GM21717 (cell line): ENCODE measurements around the gene RNH1.
"Not testable (repeated sequence)": the region's sequence is repeated elsewhere in the genome, so short reads cannot be mapped to it uniquely, and the experiment has no call there.

Source experiments
- ATAC-seq: cut with Tn5 transposase; IDR thresholded peaks from one replicate; pipeline ENCODE4 v1.9.1; 2021; ENCODE audit warnings: mild to moderate bottlenecking, moderate library complexity; ENCODE audit not compliant: unreplicated experiment

Gene RNH1

DNA sequence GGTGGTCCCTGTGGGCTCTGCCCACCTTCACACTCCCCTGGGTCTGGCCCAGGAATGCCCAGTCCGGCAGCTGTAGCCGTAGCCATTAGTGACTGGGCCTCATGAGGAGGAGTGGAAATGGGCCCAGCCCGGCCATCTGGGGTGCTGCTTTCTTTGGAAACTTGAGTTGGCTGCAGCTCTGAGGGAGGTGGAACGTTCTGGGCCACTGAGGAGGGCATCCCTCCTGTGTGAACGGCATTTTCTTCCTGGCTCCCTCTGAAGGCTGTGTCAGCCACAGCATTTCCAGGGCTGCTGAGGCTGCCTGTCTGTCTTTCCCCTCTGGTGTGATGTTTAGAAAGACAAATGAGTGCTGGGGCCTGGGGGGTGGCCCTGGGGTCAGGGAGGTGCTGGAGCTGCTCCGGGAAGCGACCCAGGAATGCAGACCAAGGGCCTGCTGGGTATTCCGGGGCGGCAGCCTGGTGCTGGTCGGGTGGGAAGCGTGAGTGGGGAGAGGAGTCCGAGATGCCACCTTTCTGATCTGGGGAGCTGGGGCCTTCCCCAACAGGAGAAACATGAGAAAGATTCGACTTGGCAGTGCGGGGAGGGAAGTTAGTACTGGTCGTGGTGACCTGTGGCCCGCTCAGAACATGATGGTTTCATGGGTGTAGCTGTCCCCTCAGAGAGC, 29.9 kb downstream of the RNH1 start:
- ATAC-seq: no peak

DNA sequence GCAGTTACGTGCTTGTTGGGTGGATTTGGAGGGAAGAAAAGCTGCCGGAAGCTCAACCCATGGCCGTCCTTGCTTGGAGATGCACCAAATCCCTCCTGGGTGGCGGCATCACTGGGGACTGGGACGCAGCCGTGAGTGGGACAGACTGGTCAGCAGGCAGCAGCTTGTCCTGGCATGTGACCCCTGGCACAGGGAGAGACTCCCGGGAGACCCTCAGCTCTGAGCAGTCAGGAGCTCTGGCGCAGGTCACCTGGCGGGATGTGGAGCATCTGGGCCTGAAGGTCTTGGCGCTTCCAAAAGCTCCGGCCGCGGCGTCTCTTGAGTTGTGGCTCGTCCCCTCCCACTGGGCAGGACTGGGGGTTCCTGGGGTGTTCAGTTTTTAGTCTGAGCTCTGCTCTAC, 30.6 kb downstream of the RNH1 start:
- ATAC-seq: no peak

GRCh38 chr11:475941-476340, 31.1 kb downstream of the RNH1 start:
- ATAC-seq: no peak

DNA sequence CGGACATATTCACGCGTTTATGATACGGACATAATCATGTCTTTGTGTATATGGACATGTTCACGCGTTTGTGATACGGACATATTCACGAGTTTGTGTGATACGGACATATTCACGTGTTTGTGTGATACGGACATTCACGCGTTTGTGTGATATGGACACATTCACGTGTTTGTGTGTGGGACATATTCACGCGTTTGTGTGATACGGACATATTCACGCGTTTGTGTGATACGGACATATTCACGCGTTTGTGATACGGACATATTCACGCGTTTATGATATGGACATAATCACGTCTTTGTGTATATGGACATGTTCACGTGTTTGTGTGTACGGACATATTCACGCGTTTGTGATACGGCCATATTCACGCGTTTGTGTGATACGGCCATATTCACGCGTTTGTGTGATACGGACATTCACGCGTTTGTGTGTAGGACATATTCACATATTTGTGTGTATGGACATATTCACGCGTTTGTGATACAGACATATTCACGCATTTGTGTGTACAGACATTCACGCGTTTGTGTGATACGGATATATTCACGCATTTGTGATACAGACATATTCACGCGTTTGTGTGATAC, 32.0 kb downstream of the RNH1 start:
- ATAC-seq: no peak

GRCh38 chr11:473962-474785, 32.9 kb downstream of the RNH1 start:
- ATAC-seq: no peak

DNA sequence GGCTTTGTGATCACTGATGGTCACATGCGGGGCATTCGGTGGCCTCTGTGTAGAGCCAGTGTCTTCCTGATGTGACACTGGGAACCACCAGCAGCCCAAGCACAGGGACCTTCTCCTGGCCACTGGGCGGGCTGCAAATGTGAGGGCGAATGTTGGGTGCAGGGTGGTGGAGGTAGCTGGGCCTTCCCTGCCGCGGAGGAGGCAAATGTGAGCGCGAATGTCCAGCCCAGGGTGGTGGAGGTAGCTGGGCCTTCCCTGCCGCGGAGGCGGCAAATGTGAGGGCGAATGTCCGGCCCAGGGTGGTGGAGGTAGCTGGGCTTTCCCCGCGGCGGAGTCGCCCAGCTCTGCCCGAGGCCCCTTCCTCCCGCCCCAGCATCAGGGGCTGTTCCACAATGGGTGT, 33.6 kb downstream of the RNH1 start:
- no peak for ATAC-seq

GRCh38 chr11:472816-473215, 34.2 kb downstream of the RNH1 start:
- ATAC-seq: no peak

GRCh38 chr11:472272-472671, 34.8 kb downstream of the RNH1 start:
- ATAC-seq: no peak

- no peak for ATAC-seq
Measured at GRCh38 chr11:471468-472145, 35.4 kb downstream of the RNH1 start.

DNA sequence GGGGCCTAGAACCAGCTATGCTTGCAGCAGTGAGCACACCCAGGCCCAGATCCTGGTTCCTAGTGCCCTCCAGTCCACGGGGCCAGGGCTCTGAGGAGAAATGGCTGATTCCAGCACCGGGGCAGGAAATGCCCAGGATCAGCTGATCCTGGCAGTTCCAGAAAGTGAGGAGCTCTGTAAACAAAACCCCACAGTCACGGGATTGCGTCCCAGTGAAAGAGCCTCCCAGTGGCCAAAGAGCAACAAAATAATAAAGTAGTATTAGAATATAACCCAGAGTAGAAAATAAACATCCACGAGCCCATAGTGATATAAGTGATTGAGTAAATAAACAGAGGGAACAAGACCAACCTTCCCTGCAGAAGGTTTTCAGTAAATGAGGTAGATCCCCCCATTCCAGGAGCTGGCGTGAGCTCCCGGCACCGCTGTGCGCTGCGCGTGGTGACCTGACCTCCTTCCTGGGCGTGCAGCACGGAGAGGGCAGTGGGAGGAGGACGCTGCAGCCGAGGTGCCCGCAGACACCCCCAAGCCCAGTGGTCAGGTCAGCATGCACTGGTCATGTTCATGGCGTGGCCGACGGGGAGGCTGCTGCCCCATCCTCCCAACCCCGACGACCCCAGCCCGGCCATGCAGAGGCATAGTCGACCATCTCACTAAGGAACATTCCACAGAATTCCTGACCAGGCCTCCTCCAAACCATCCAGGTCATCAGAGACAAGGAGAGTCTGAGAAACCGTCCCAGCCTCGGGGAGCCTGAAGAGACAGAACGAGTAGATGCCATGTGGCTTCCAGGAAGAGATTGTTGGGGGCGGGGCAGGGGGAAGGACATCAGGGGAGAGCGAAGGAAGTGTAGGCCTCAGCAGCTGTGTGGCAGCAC, 37.1 kb downstream of the RNH1 start:
- no peak for ATAC-seq

DNA sequence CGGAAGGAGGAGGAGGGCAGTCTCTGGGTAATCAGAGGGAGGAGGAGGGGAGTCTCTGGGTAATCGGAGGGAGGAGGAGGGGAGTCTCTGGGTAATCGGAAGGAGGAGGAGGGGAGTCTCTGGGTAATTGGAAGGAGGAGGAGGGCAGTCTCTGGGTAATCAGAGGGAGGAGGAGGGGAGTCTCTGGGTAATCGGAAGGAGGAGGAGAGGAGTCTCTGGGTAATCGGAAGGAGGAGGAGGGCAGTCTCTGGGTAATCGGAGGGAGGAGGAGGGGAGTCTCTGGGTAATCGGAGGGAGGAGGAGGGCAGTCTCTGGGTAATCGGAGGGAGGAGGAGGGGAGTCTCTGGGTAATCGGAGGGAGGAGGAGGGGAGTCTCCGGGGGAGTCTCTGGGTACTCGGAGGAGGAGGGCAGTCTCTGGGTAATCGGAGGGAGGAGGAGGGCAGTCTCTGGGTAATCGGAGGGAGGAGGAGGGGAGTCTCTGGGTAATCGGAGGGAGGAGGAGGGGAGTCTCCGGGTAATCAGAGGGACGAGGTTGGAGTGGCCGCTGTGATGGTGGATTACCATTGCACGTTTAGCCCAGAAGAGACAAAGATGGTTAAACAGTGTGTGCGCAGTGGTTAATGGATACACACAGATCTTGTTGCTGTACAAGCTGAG, 37.9 kb downstream of the RNH1 start:
- not testable (repeated sequence) for ATAC-seq

DNA sequence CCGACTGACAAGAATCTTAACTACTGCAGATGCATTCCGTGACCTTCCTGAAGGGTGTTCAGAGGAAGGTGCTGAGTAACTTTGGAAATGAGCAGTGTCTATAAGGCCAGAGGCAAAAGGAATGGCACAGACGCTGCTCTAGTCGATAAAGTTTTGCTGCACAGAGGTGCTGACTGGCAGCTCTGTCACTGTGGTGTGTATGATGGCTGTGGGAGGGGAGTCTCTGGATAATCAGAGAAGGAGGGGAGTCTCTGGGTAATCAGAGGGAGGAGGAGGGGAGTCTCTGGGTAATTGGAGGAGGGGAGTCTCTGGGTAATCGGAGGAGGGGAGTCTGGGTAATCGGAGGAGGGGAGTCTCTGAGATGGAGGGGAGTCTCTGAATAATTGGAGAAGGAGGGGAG, 38.5 kb downstream of the RNH1 start:
- ATAC-seq: no peak

- no peak for ATAC-seq
Measured at GRCh38 chr11:468036-468435, 39.0 kb downstream of the RNH1 start.

- ATAC-seq: no peak
Measured at GRCh38 chr11:465896-466530, 41.0 kb downstream of the RNH1 start.

- ATAC-seq: no peak
Measured at GRCh38 chr11:464316-464715, 42.7 kb downstream of the RNH1 start.

- no peak for ATAC-seq
Measured at GRCh38 chr11:462107-462890, 44.7 kb downstream of the RNH1 start.

- no peak for ATAC-seq
Measured at GRCh38 chr11:461626-462025, 45.4 kb downstream of the RNH1 start.

GRCh38 chr11:460331-461199, 46.5 kb downstream of the RNH1 start:
- ATAC-seq: no peak
